COR-L47 (cell line): ENCODE data around the gene RBM4.
"Not testable (repeated sequence)": the region's sequence is repeated elsewhere in the genome, so short reads cannot be mapped to it uniquely, and the experiment has no call there.

Experiments used
- DNase-seq: peaks from one replicate; lab custom pipeline; 2025; lab: John Stamatoyannopoulos, UW

The RBM4 gene

GRCh38 chr11:66638177-66639065 is at the start of gene RBM4:
Gene RBM4 (plus strand): TSS chr11:66638703. CDS start chr11:66639712, 1,009 bp downstream.
- DNase-seq, result peak; percentile 100

GRCh38 chr11:66589315-66589714 is 49.2 kb upstream of the RBM4 start:
- DNase-seq, result not testable (repeated sequence)

GRCh38 chr11:66589996-66590675 is 48.4 kb upstream of the RBM4 start:
- DNase-seq, result no peak

- no peak for DNase-seq
Measured at GRCh38 chr11:66591175-66591574, 47.3 kb upstream of the RBM4 start.

GRCh38 chr11:66592457-66593302 is 45.8 kb upstream of the RBM4 start, which contains the start of the genes CCDC87 and CCS:
Gene CCDC87 (minus strand): TSS chr11:66593063. CDS start chr11:66593015, 48 bp downstream.
Gene CCS (plus strand): TSS chr11:66593185. CDS start chr11:66593262, 77 bp downstream.
- DNase-seq, result peak; percentile 95

GRCh38 chr11:66593303-66593635 is 45.2 kb upstream of the RBM4 start:
- no peak for DNase-seq

- no peak for DNase-seq
Measured at GRCh38 chr11:66593650-66594049, 44.9 kb upstream of the RBM4 start.

GRCh38 chr11:66595245-66595904 is 43.1 kb upstream of the RBM4 start:
- no peak for DNase-seq

GRCh38 chr11:66598993-66599392 is 39.5 kb upstream of the RBM4 start:
- DNase-seq, result no peak

- no peak for DNase-seq
Measured at GRCh38 chr11:66600219-66600618, 38.3 kb upstream of the RBM4 start.

GRCh38 chr11:66600631-66601233 is 37.8 kb upstream of the RBM4 start:
- DNase-seq, result no peak

- no peak for DNase-seq
Measured at GRCh38 chr11:66603072-66603471, 35.4 kb upstream of the RBM4 start.

GRCh38 chr11:66604155-66604554 is 34.3 kb upstream of the RBM4 start:
- DNase-seq, result no peak

- not testable (repeated sequence) for DNase-seq
Measured at GRCh38 chr11:66606608-66607007, 31.9 kb upstream of the RBM4 start.

GRCh38 chr11:66607126-66607834 is 31.2 kb upstream of the RBM4 start:
- DNase-seq, result no peak

GRCh38 chr11:66609721-66610617 is 28.5 kb upstream of the RBM4 start:
- DNase-seq, result no peak

- DNase-seq, result no peak
Measured at GRCh38 chr11:66612458-66612857, 26.0 kb upstream of the RBM4 start.

- DNase-seq, result no peak
Measured at GRCh38 chr11:66614073-66614472, 24.4 kb upstream of the RBM4 start.

- DNase-seq, result peak; percentile 98
Measured at GRCh38 chr11:66616379-66617154, 21.9 kb upstream of the RBM4 start, which contains the start of gene RBM14. Gene RBM14 (plus strand): TSS chr11:66616630. CDS start chr11:66616721, 91 bp downstream.
